K562 (cell line): ENCODE measurements around the gene RHEBL1. TPM values are rescaled to one million over a fixed set of nuclear protein-coding genes. Genes with fewer than 3 reads are reported as not detected.

Source experiments
- ASH1L ChIP-seq: fragments of 450-650 bp; IDR thresholded peaks from 2 replicates; pipeline ENCODE4 v1.6.1; 2018; ENCODE audit warnings: borderline replicate concordance, mild to moderate bottlenecking, low read depth; ENCODE audit not compliant: partially characterized antibody
- CBX2 ChIP-seq: fragments of 200-600 bp; sonication (generic); IDR thresholded peaks from one replicate; pipeline ENCODE4 v1.6.1; 2012; ENCODE audit warnings: mild to moderate bottlenecking, low read length, inconsistent platforms; ENCODE audit not compliant: insufficient read depth, poor library complexity, severe bottlenecking
- FOXK2 ChIP-seq, 2 experiments: fragments of 450-650 bp; IDR thresholded peaks in 1 of 2; conservative IDR thresholded peaks in 1 of 2; 2 replicates each; pipeline ENCODE4 v1.6.1; 2016; ENCODE audit warnings: low read depth in 2 of 2, mild to moderate bottlenecking in 1 of 2
- GABPB1 ChIP-seq: sonication (generic); formaldehyde crosslinking; IDR thresholded peaks from 2 replicates; pipeline ENCODE4 v1.8.0; 2022; ENCODE audit warnings: mild to moderate bottlenecking, missing genetic modification reagents
- HNRNPLL ChIP-seq: fragments of 200-400 bp; formaldehyde crosslinking; IDR thresholded peaks from 2 replicates; pipeline ENCODE4 v1.6.1; 2017; ENCODE audit warnings: low read length, low read depth, mild to moderate bottlenecking; ENCODE audit not compliant: poor library complexity, severe bottlenecking
- NBN ChIP-seq: fragments of 450-650 bp; IDR thresholded peaks from 2 replicates; pipeline ENCODE4 v1.6.1; 2016; ENCODE audit warnings: low read depth, mild to moderate bottlenecking
- POU5F1 ChIP-seq: fragments of 150-350 bp; IDR thresholded peaks from 2 replicates; pipeline ENCODE4 v1.6.1; 2014; ENCODE audit warnings: borderline replicate concordance, low read length, low read depth, mild to moderate bottlenecking; ENCODE audit not compliant: partially characterized antibody
- TOE1 ChIP-seq, 2 experiments: fragments of 450-650 bp in 1 of 2; sonication (generic) in 1 of 2; formaldehyde crosslinking in 1 of 2; IDR thresholded peaks; 2 replicates each; pipeline versions ENCODE4 v1.7.1 to v1.8.0; 2016 to 2022; ENCODE audit warnings: borderline replicate concordance in 2 of 2, mild to moderate bottlenecking in 2 of 2, antibody characterized with exemption in 1 of 2, inconsistent platforms in 1 of 2, low read depth in 1 of 2, missing genetic modification reagents in 1 of 2, moderate library complexity in 1 of 2
- ZNF232 ChIP-seq: sonication (generic); formaldehyde crosslinking; IDR thresholded peaks from 2 replicates; pipeline ENCODE4 v1.8.0; 2022; ENCODE audit warnings: mild to moderate bottlenecking, missing genetic modification reagents
- ZNF644 ChIP-seq: fragments of 200-800 bp; sonication (Bioruptor generic); IDR thresholded peaks from 2 replicates; pipeline ENCODE4 v1.6.1; 2016; ENCODE audit warnings: low read depth, missing genetic modification characterization, missing compliant biosample characterization
- polyA plus RNA-seq, 8 experiments: library from polyadenylated mRNA; depleted of rRNA in 4 of 8; stranded (reverse) in 5 of 8; unstranded in 3 of 8; fragments of >200 nt; fragmentation: Nextera tagmentation in 2 of 8; fragmentation: Illumina TruSeq in 1 of 8; extraction: Ambion mirVana in 2 of 8; extraction: Trizol in 1 of 8; gene quantifications; 2 replicates each; pipeline versions ENCODE4 v1.2.1 to v1.2.3, GENCODE V29; 2011 to 2014; ENCODE audit warnings: inconsistent platforms in 1 of 8, missing spikeins in 1 of 8
- total RNA-seq, 7 experiments: library from RNA; depleted of rRNA in 6 of 7; stranded (reverse); fragments of >200 nt in 6 of 7; fragmentation: Illumina TruSeq in 2 of 7; extraction: Trizol in 2 of 7; gene quantifications; 2 replicates each; pipeline versions ENCODE4 v1.2.1 to v1.2.3, GENCODE V29; 2011 to 2021; ENCODE audit warnings: low replicate concordance in 1 of 7
- TF ChIP-seq, protein P1 (sequence below): IDR thresholded peaks from 2 replicates; pipeline ENCODE4 v1.6.1; 2014; ENCODE audit warnings: antibody characterized with exemption
- TF ChIP-seq, protein P2 (sequence below): fragments of 250-450 bp; sonication (Bioruptor Pico); IDR thresholded peaks from 2 replicates; pipeline ENCODE4 v1.6.1; 2021; ENCODE audit warnings: mild to moderate bottlenecking
- TF ChIP-seq, protein P3 (sequence below): fragments of 200-800 bp; sonication (Bioruptor generic); IDR thresholded peaks from 2 replicates; pipeline ENCODE4 v1.6.1; 2017; ENCODE audit warnings: missing genetic modification characterization, missing compliant biosample characterization

RHEBL1 gene
- total and polyA plus RNA-seq, 9 of the 15 experiments (the other 6 are each of a cell fraction or from before 2014, with no cell fraction given): 4.3 to 36.1 (median 8.2) TPM

- TF ChIP-seq, protein P1, sequence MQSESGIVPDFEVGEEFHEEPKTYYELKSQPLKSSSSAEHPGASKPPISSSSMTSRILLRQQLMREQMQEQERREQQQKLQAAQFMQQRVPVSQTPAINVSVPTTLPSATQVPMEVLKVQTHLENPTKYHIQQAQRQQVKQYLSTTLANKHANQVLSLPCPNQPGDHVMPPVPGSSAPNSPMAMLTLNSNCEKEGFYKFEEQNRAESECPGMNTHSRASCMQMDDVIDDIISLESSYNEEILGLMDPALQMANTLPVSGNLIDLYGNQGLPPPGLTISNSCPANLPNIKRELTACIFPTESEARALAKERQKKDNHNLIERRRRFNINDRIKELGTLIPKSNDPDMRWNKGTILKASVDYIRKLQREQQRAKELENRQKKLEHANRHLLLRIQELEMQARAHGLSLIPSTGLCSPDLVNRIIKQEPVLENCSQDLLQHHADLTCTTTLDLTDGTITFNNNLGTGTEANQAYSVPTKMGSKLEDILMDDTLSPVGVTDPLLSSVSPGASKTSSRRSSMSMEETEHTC: peak; percentile 20; the same call in 1 of the 2 replicates
- TF ChIP-seq ZNF644 (0 out of 2 replicates have a peak, but pooled peaks have one; percentile 40), POU5F1 (peak; percentile 45), HNRNPLL (peak; percentile 56), NBN (peak; percentile 56; the same call in 1 of the 2 replicates), TOE1 (IDR thresholded peaks at IDR 0.05; ENCODE audit: borderline replicate concordance) (no peak), TOE1 (CRISPR knock-in tag; IDR thresholded peaks at IDR 0.05; ENCODE audit: borderline replicate concordance, low read depth) (0 out of 2 replicates have a peak, but pooled peaks have one; percentile 63), FOXK2 (conservative IDR thresholded peaks at IDR 0.05 in 1 of 2, IDR thresholded peaks at IDR 0.05 in 1 of 2; ENCODE audit: low read depth in 2 of 2) (0 out of 4 replicates have a peak, but pooled peaks of 1 of the 2 experiments have one; percentile 31), GABPB1 (CRISPR knock-in tag) (peak; percentile 96), CBX2 (no peak), ASH1L (no peak), ZNF232 (CRISPR knock-in tag) (no peak)
- TF ChIP-seq, protein P2, sequence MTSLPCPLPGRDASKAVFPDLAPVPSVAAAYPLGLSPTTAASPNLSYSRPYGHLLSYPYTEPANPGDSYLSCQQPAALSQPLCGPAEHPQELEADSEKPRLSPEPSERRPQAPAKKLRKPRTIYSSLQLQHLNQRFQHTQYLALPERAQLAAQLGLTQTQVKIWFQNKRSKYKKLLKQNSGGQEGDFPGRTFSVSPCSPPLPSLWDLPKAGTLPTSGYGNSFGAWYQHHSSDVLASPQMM (CRISPR knock-in tag): no peak
- TF ChIP-seq, protein P3, sequence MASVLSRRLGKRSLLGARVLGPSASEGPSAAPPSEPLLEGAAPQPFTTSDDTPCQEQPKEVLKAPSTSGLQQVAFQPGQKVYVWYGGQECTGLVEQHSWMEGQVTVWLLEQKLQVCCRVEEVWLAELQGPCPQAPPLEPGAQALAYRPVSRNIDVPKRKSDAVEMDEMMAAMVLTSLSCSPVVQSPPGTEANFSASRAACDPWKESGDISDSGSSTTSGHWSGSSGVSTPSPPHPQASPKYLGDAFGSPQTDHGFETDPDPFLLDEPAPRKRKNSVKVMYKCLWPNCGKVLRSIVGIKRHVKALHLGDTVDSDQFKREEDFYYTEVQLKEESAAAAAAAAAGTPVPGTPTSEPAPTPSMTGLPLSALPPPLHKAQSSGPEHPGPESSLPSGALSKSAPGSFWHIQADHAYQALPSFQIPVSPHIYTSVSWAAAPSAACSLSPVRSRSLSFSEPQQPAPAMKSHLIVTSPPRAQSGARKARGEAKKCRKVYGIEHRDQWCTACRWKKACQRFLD (CRISPR knock-in tag): peak; percentile 73
Observed at GRCh38 chr12:49018261-49019119, 51.3 kb downstream of the RHEBL1 start, which contains the start of gene PRKAG1 (continued).
